HTERT RPE-1 (cell line): Measurements from ENCODE around the gene MALL.
"Not testable (repeated sequence)": the region's sequence is repeated elsewhere in the genome, so short reads cannot be mapped to it uniquely, and the experiment has no call there.

Source experiments
- in situ Hi-C: fragments of 300-500 bp; cut with MboI; formaldehyde crosslinking; loops from 4 replicates; pipeline ENCODE4 v1.14.3; 2020; ENCODE audit warnings: low sequenced_read_pairs

MALL gene

GRCh38 chr2:110121052-110121334, 5.4 kb upstream of the MALL start:
- in situ Hi-C loops = no loop called here

GRCh38 chr2:110120171-110121051, 4.8 kb upstream of the MALL start:
- in situ Hi-C loops = no loop called here

- in situ Hi-C loops = no loop called here
These were observed 550 bp upstream of the MALL start for GRCh38 chr2:110116033-110116710.

GRCh38 chr2:110114831-110115255, 779 bp downstream of the MALL start:
- in situ Hi-C loops = no loop called here

GRCh38 chr2:110113961-110114591, 1.5 kb downstream of the MALL start:
- in situ Hi-C loops = no loop called here

- in situ Hi-C loops = not testable (repeated sequence)
These were observed 7.3 kb downstream of the MALL start for GRCh38 chr2:110108291-110108690.

- in situ Hi-C loops = no loop called here
These were observed 8.2 kb downstream of the MALL start for GRCh38 chr2:110107092-110108079.

GRCh38 chr2:110106642-110107041, 9.0 kb downstream of the MALL start:
- in situ Hi-C loops = no loop called here

- in situ Hi-C loops = no loop called here
These were observed 9.8 kb downstream of the MALL start for GRCh38 chr2:110105608-110106467.

GRCh38 chr2:110105183-110105582, 10.4 kb downstream of the MALL start:
- in situ Hi-C loops = no loop called here

GRCh38 chr2:110104025-110104771, 11.4 kb downstream of the MALL start:
- in situ Hi-C loops = no loop called here

- in situ Hi-C loops = no loop called here
These were observed 12.3 kb downstream of the MALL start for GRCh38 chr2:110103061-110103961.

GRCh38 chr2:110101901-110102803, 13.5 kb downstream of the MALL start:
- in situ Hi-C loops = no loop called here

- in situ Hi-C loops = no loop called here
These were observed 14.3 kb downstream of the MALL start for GRCh38 chr2:110101280-110101844.

GRCh38 chr2:110100880-110101279, 14.7 kb downstream of the MALL start:
- in situ Hi-C loops = not testable (repeated sequence)

- in situ Hi-C loops = no loop called here
These were observed 15.1 kb downstream of the MALL start for GRCh38 chr2:110100480-110100879.
